IPS-NIHi7 (cell line): ENCODE results near the gene ACLY.
A peak's percentile ranks its signal among the peaks of the same experiment; 100 is the strongest.
"Not testable (repeated sequence)": the region's sequence is repeated elsewhere in the genome, so short reads cannot be mapped to it uniquely, and the experiment has no call there.

Experiments
- DNase-seq: peaks from one replicate; pipeline ENCODE4 v3.0.0; 2012; ENCODE audit warnings: mixed read lengths; ENCODE audit errors: extremely low spot score

Gene ACLY

GRCh38 chr17:41835800-41836549 lies 82.8 kb downstream of the ACLY start, which contains the start of gene NT5C3B:
Gene NT5C3B (minus strand): TSS chr17:41836232. CDS start chr17:41836193, 39 bp downstream.
- peak; percentile 93 for DNase-seq

GRCh38 chr17:41835214-41835799 lies 83.4 kb downstream of the ACLY start:
- no peak for DNase-seq

- DNase-seq = not testable (repeated sequence)
Measured at GRCh38 chr17:41829961-41830360, 88.8 kb downstream of the ACLY start.

DNA sequence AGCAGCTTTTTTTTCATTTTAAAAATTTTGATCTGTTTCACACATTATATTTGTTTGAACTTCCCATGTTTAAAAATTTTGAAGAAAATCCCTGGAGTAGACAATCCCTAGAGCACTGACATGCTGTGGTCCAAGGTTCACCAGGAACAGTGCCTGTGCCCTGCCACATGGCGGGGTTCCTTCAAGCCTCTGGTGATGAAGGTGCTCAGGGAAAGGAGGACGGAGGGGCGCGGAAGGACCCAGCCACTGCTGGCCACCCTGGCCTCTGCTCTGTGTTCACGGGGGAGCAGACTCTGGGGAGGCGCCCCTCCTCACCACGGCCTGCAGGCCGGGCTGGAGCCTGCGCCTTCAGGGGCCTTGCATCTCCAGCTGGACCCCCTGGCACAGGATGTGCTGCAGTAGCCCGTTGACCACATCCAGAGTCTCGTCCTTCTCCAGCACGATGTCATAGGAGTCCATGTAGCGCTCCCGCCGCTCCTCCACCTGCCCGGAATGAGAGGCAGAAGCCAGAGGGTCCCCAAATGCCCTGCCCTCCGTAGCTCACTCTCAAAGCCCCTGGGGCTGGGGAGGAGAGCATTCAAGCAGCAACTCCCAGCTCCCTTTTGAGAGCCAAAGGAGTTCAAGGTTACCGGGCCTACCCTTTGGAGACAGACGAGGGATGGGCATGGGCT lies 93.4 kb downstream of the ACLY start:
- no peak for DNase-seq

DNA sequence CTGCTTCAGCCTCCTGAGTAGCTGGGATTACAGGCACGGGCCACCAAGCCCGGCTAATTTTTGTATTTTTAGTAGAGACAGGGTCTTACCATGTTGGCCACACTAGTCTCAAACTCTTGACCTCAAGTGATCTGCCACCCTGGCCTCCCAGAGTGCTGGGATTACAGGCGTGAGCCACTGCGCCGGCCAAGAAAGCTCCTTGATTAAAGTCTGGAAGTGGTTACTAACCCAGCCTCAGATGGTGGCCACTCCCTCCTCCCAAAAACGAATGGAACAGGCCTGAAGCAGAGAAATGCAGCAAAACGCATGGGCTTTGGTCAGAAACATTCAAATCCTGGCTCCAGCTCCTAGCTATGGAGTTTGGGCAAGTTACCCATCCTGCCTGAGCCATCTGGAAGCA lies 94.7 kb downstream of the ACLY start:
- DNase-seq = no peak

DNA sequence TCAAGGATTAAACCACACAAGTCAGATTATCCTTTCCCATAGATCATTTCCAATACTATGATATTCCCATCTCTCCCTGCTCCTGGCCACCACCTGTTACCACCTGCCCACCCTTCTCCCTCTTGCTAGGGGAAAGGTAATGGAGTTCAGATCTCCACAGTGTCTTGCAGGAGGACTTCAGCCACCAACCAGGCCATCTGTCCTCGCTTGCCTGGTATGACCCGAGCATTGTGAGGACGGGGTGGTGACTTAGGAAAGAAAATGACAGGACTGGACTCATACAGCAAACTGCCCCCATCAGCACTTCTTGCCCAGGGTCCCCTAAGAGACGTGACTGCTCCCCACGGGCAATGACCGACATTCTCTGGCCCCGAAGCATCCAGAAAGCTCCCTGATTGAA lies 95.2 kb downstream of the ACLY start:
- no peak for DNase-seq

- no peak for DNase-seq
Measured at GRCh38 chr17:41823141-41823524, 95.6 kb downstream of the ACLY start.

DNA sequence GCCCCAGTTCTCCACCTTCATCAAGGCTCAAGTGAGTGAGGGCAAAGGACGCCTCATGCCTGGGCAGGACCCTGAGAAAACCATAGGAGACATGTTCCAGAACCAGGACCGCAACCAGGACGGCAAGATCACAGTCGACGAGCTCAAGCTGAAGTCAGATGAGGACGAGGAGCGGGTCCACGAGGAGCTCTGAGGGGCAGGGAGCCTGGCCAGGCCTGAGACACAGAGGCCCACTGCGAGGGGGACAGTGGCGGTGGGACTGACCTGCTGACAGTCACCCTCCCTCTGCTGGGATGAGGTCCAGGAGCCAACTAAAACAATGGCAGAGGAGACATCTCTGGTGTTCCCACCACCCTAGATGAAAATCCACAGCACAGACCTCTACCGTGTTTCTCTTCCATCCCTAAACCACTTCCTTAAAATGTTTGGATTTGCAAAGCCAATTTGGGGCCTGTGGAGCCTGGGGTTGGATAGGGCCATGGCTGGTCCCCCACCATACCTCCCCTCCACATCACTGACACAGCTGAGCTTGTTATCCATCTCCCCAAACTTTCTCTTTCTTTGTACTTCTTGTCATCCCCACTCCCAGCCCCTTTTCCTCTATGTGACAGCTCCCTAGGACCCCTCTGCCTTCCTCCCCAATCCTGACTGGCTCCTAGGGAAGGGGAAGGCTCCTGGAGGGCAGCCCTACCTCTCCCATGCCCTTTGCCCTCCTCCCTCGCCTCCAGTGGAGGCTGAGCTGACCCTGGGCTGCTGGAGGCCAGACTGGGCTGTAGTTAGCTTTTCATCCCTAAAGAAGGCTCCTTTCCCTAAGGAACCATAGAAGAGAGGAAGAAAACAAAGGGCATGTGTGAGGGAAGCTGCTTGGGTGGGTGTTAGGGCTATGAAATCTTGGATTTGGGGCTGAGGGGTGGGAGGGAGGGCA lies 96.3 kb downstream of the ACLY start:
- no peak for DNase-seq

GRCh38 chr17:41821776-41822175 lies 97.0 kb downstream of the ACLY start:
- DNase-seq = no peak

GRCh38 chr17:41818024-41818423 lies 100.7 kb downstream of the ACLY start:
- DNase-seq = no peak
